Measurements from ENCODE around the gene OXGR1. TPM values are rescaled to one million over a fixed set of nuclear protein-coding genes. Genes with fewer than 3 reads are reported as not detected.

The OXGR1 gene
- total and polyA plus RNA-seq, 9 of the 15 experiments (the other 6 are each of a cell fraction or from before 2014, with no cell fraction given), result 0.03 TPM; not detected in 8

GRCh38 chr13:97004096-97004876 lies 10.0 kb upstream of the OXGR1 start:
- ATAC-seq (no peak), FAIRE-seq (no peak), DNase-seq (ENCODE audit: extremely low read depth in 1 of 4, low spot score in 3 of 4) (no peak)
- Histone ChIP-seq H3K9ac (ENCODE audit: insufficient read depth in 1 of 2, low read depth in 2 of 2, low read length in 2 of 2) (no peak overlapping the region), H3K4me3 (no peak overlapping the region), H3K27me3 (ENCODE audit: control insufficient read depth in 2 of 2, insufficient read depth in 2 of 2, low read length in 2 of 2) (no peaks in the 10 kb centered on the region), H3K27ac (ENCODE audit: extremely low read depth, low read depth, low read length) (no peak overlapping the region), H3K4me1 (replicated peaks in 1 of 2; ENCODE audit: control insufficient read depth in 2 of 2, insufficient read depth in 2 of 2, low read length in 2 of 2) (no peaks in the 10 kb centered on the region), H3K9me3 (replicated peaks; ENCODE audit: control insufficient read depth, insufficient read depth, low read depth, low read length) (no peaks in the 10 kb centered on the region), H3K79me2 (ENCODE audit: control insufficient read depth, insufficient read depth, low read length) (no peaks in the 10 kb centered on the region), H3K9me1 (ENCODE audit: control insufficient read depth, insufficient read depth, low read length) (no peaks in the 10 kb centered on the region), H3K36me3 (ENCODE audit: control insufficient read depth, insufficient read depth, low read length) (no peaks in the 10 kb centered on the region), H4K20me1 (replicated peaks; ENCODE audit: control insufficient read depth, insufficient read depth, low read length) (no peaks in the 10 kb centered on the region), H3K4me2 (ENCODE audit: insufficient read depth, low read length) (no peak overlapping the region), H2AFZ (ENCODE audit: low read depth, low read length) (no peak overlapping the region)
- intact Hi-C loops (cut with micrococcal nuclease) (no loop called here), in situ Hi-C loops (cut with MboI) (loop anchor here (10.0 kb wide), 1 partner anchor 561 kb away; no protein-coding TSS in a partner anchor)
- CTCF ChIA-PET (ENCODE audit: low intra/inter-chr PET ratio), result no interaction called here
- POLR2A ChIA-PET, result interaction anchor here (0.6 kb wide), 1 partner anchor 423 kb away, joined by 3 read pairs; no protein-coding TSS in a partner anchor
- no TSS peak for BruUV-seq (replicated peaks)
- WGBS (ENCODE audit: insufficient coverage, low coverage, missing lambda C conversion rate), result under 1% methylated on average over 9 of the region's 9 CpGs
- no peak for TF ChIP-seq MYBL2 (IDR thresholded peaks at IDR 0.05; ENCODE audit: low read depth)
- TF ChIP-seq MYBL2 (CRISPR knock-in tag; IDR thresholded peaks at IDR 0.05; ENCODE audit: borderline replicate concordance), result no peak
- no peak for TF ChIP-seq MED1 (CRISPR knock-in tag; IDR thresholded peaks at IDR 0.05; ENCODE audit: borderline replicate concordance)
- TF ChIP-seq SOX6 (IDR thresholded peaks at IDR 0.05), result no peak
- no peak for TF ChIP-seq MLX (CRISPR knock-in tag; conservative IDR thresholded peaks at IDR 0.05)
- no peak for TF ChIP-seq ZC3H4 (CRISPR knock-in tag; IDR thresholded peaks at IDR 0.05; ENCODE audit: borderline replicate concordance)
- TF ChIP-seq CREB1 (IDR thresholded peaks at IDR 0.05), result no peak
- TF ChIP-seq CREB1 (CRISPR knock-in tag; IDR thresholded peaks at IDR 0.05), result no peak
- TF ChIP-seq AFF4 (CRISPR knock-in tag; IDR thresholded peaks at IDR 0.05), result no peak
- no peak for TF ChIP-seq HNRNPUL1 (IDR thresholded peaks at IDR 0.05; ENCODE audit: low read length)
- no peak for TF ChIP-seq CTCF (IDR thresholded peaks at IDR 0.05 in 2 of 3, conservative IDR thresholded peaks at IDR 0.05 in 1 of 3; ENCODE audit: insufficient read depth in 2 of 3, low read depth in 1 of 3, low read length in 3 of 3)
- TF ChIP-seq PATZ1 (CRISPR knock-in tag; IDR thresholded peaks at IDR 0.05; ENCODE audit: borderline replicate concordance), result no peak
- no peak for TF ChIP-seq FUS (optimal IDR thresholded peaks at IDR 0.05; ENCODE audit: low read depth, low read length)

All from K562 (cell line).